ENCODE measurements around the gene MRPL16.

DNA sequence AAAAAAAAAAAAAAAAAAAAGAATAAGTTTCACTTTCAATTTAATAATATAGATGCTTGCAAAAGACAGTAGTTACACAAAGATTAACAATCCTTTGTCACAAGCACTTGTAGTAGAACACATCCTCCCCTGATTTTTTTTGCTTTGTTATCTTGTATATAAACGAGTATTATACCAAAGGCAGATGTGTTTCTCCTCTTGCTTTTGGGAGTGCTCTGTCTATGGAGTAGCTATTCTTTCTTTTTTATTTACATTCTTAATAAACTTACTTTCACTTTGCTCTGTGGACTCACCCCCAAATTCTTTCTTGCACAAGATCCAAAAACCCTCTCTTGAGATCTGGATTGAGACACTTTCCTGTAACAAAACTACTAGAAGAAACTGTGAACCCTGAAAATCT, 3.4 kb upstream of the MRPL16 start:
- TF ChIP-seq CTCF (IDR thresholded peaks at IDR 0.05): no peak
- no peak for TF ChIP-seq GATA2 (CRISPR knock-in tag; IDR thresholded peaks at IDR 0.05)
- TF ChIP-seq RAD21 (IDR thresholded peaks at IDR 0.05; ENCODE audit: low read length): no peak
- TF ChIP-seq MAX (IDR thresholded peaks at IDR 0.05; ENCODE audit: low read depth): no peak
- TF ChIP-seq, protein P1, sequence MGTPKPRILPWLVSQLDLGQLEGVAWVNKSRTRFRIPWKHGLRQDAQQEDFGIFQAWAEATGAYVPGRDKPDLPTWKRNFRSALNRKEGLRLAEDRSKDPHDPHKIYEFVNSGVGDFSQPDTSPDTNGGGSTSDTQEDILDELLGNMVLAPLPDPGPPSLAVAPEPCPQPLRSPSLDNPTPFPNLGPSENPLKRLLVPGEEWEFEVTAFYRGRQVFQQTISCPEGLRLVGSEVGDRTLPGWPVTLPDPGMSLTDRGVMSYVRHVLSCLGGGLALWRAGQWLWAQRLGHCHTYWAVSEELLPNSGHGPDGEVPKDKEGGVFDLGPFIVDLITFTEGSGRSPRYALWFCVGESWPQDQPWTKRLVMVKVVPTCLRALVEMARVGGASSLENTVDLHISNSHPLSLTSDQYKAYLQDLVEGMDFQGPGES (IDR thresholded peaks at IDR 0.05; ENCODE audit: low read depth, low read length): no peak
- no peak for TF ChIP-seq FOXM1 (IDR thresholded peaks at IDR 0.05; ENCODE audit: low read depth)
- no peak for TF ChIP-seq YY1 (IDR thresholded peaks at IDR 0.05; ENCODE audit: low read depth)
- TF ChIP-seq, protein P2, sequence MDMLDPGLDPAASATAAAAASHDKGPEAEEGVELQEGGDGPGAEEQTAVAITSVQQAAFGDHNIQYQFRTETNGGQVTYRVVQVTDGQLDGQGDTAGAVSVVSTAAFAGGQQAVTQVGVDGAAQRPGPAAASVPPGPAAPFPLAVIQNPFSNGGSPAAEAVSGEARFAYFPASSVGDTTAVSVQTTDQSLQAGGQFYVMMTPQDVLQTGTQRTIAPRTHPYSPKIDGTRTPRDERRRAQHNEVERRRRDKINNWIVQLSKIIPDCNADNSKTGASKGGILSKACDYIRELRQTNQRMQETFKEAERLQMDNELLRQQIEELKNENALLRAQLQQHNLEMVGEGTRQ (IDR thresholded peaks at IDR 0.05; ENCODE audit: borderline replicate concordance, low read depth, low read length): no peak
- TF ChIP-seq, protein P3, sequence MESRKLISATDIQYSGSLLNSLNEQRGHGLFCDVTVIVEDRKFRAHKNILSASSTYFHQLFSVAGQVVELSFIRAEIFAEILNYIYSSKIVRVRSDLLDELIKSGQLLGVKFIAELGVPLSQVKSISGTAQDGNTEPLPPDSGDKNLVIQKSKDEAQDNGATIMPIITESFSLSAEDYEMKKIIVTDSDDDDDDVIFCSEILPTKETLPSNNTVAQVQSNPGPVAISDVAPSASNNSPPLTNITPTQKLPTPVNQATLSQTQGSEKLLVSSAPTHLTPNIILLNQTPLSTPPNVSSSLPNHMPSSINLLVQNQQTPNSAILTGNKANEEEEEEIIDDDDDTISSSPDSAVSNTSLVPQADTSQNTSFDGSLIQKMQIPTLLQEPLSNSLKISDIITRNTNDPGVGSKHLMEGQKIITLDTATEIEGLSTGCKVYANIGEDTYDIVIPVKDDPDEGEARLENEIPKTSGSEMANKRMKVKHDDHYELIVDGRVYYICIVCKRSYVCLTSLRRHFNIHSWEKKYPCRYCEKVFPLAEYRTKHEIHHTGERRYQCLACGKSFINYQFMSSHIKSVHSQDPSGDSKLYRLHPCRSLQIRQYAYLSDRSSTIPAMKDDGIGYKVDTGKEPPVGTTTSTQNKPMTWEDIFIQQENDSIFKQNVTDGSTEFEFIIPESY (IDR thresholded peaks at IDR 0.05; ENCODE audit: borderline replicate concordance, low read depth): no peak
- TF ChIP-seq, protein P4, sequence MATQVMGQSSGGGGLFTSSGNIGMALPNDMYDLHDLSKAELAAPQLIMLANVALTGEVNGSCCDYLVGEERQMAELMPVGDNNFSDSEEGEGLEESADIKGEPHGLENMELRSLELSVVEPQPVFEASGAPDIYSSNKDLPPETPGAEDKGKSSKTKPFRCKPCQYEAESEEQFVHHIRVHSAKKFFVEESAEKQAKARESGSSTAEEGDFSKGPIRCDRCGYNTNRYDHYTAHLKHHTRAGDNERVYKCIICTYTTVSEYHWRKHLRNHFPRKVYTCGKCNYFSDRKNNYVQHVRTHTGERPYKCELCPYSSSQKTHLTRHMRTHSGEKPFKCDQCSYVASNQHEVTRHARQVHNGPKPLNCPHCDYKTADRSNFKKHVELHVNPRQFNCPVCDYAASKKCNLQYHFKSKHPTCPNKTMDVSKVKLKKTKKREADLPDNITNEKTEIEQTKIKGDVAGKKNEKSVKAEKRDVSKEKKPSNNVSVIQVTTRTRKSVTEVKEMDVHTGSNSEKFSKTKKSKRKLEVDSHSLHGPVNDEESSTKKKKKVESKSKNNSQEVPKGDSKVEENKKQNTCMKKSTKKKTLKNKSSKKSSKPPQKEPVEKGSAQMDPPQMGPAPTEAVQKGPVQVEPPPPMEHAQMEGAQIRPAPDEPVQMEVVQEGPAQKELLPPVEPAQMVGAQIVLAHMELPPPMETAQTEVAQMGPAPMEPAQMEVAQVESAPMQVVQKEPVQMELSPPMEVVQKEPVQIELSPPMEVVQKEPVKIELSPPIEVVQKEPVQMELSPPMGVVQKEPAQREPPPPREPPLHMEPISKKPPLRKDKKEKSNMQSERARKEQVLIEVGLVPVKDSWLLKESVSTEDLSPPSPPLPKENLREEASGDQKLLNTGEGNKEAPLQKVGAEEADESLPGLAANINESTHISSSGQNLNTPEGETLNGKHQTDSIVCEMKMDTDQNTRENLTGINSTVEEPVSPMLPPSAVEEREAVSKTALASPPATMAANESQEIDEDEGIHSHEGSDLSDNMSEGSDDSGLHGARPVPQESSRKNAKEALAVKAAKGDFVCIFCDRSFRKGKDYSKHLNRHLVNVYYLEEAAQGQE (IDR thresholded peaks at IDR 0.05; ENCODE audit: low read depth, low read length): no peak
- no peak for TF ChIP-seq NFIC (IDR thresholded peaks at IDR 0.05; ENCODE audit: borderline replicate concordance)
- no peak for TF ChIP-seq RCOR1 (IDR thresholded peaks at IDR 0.05; ENCODE audit: low read length)
- no peak for TF ChIP-seq GABPA (IDR thresholded peaks at IDR 0.05; ENCODE audit: low read depth)
- TF ChIP-seq EP300 (IDR thresholded peaks at IDR 0.05; ENCODE audit: borderline replicate concordance in 1 of 2, low read depth in 1 of 2, low read length in 1 of 2): no peak
